Peyer's patch (tissue), 4 donors: ENCODE results near the gene POMP.

Source experiments
- CTCF ChIP-seq, 6 experiments: fragments of 450-650 bp in 4 of 6; fragments of 200-600 bp in 2 of 6; sonication (generic) in 1 of 6; IDR thresholded peaks; one replicate each; pipeline ENCODE4 v1.5.1; 2017 to 2019; ENCODE audit warnings: antibody characterized with exemption in 6 of 6, mild to moderate bottlenecking in 3 of 6, moderate library complexity in 1 of 6
- POLR2A ChIP-seq, 2 donors: fragments of 450-650 bp; IDR thresholded peaks; one replicate each; pipeline ENCODE4 v1.5.1; 2017; ENCODE audit warnings: antibody characterized with exemption in 2 of 2, mild to moderate bottlenecking in 2 of 2, moderate library complexity in 2 of 2

GRCh38 chr13:28680541-28680940 is 21.6 kb downstream of the POMP start:
- TF ChIP-seq CTCF (IDR thresholded peaks at IDR 0.05) (no peak), POLR2A (IDR thresholded peaks at IDR 0.05) (no peak)
